Frontal cortex (tissue), 4 donors: ENCODE results near the gene CREB3L2. TPM values are rescaled to one million over a fixed set of nuclear protein-coding genes. Genes with fewer than 3 reads are reported as not detected.

Experiments used
- DNase-seq, 2 donors: peaks; one replicate each; pipeline ENCODE4 v3.0.0; 2012; ENCODE audit warnings: low spot score in 2 of 2
- FAIRE-seq: peaks from 2 replicates; lab custom pipeline; 2012; peaks lifted over from hg19 to GRCh38; lab: Jason Lieb, UNC
- total RNA-seq: library from RNA; depleted of rRNA; stranded (reverse); fragments of >200 nt; gene quantifications from one replicate; pipeline ENCODE4 v1.2.3, GENCODE V29; 2014
- donor health status: control.
- donor health status: control.
- donor health status: control.

Gene CREB3L2
- total RNA-seq, 1 donor from 2014 or later = 0.82 TPM

GRCh38 chr7:137829337-137829992 lies 172.4 kb downstream of the CREB3L2 start:
- DNase-seq (no peak), FAIRE-seq (no peak)

GRCh38 chr7:137828456-137828855 lies 173.4 kb downstream of the CREB3L2 start:
- DNase-seq (no peak), FAIRE-seq (no peak)

GRCh38 chr7:137825489-137825888 lies 176.4 kb downstream of the CREB3L2 start:
- FAIRE-seq = no peak
- no peak for DNase-seq

Other genes starting within 250 kb of the CREB3L2 start
- 98.6 TPM for gene DGKI, start 155.1 kb downstream of the CREB3L2 start, total RNA-seq
- gene AKR1D1, start 74.4 kb upstream of the CREB3L2 start, total RNA-seq = not detected